Fibroblast of villous mesenchyme (primary cell): ENCODE results near the gene NISCH. TPM values are rescaled to one million over a fixed set of nuclear protein-coding genes. Genes with fewer than 3 reads are reported as not detected.

Experiments used
- DNase-seq: peaks from one replicate; pipeline ENCODE4 v3.0.0-alpha.2; 2010; ENCODE audit warnings: low read depth
- H3K4me3 ChIP-seq: 2 replicates; pipeline ENCODE4 v1.5.1; 2011; ENCODE audit warnings: low read depth, mild to moderate bottlenecking, low read length
- total RNA-seq: library from RNA; depleted of rRNA; stranded (reverse); fragments of >200 nt; gene quantifications from 2 replicates; pipeline ENCODE4 v1.2.3, GENCODE V29; 2012
- TF ChIP-seq, protein P1 (sequence below): IDR thresholded peaks from 2 replicates; pipeline ENCODE4 v1.5.1; 2012; ENCODE audit warnings: low read depth, mild to moderate bottlenecking, low read length; ENCODE audit not compliant: insufficient read depth

The NISCH gene
- total RNA-seq, 1 donor, result 82.5 TPM

DNA sequence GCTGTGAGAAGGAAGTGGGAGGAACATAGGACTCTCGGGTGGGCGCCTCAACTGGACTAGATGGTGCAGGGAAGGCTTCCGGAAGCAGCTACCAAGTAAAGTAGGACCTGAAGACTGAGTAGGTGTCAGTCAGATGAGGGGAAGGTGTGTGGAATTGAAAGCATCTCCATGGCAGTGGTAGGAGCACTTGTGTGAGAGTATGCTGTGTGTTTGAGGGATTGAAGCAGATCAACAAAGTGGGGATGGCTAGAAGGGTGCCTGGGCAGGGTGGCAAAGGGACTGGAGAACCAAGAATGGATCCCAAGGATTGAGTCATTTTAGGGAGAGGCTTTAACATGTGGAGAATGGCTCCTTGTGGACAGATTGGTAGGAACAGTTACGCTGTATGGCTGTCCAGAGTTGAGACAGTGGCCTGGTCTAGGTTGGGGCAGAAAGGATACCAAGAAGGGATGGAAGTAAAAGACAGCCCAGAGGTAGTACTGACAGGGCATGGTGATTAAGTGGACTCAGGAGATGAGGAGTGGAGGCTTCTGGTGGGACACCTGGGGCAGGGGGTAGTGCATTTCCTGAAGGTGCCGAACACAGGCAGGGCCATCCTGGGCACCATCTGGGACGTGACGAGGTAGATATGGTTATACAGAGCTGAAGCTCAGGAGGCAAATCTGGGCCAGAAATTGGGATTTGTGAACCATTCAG is 82.5 kb downstream of the NISCH start:
- no peak for DNase-seq
- H3K4me3 ChIP-seq, result peak overlapping the region; percentile 83
- TF ChIP-seq, protein P1, sequence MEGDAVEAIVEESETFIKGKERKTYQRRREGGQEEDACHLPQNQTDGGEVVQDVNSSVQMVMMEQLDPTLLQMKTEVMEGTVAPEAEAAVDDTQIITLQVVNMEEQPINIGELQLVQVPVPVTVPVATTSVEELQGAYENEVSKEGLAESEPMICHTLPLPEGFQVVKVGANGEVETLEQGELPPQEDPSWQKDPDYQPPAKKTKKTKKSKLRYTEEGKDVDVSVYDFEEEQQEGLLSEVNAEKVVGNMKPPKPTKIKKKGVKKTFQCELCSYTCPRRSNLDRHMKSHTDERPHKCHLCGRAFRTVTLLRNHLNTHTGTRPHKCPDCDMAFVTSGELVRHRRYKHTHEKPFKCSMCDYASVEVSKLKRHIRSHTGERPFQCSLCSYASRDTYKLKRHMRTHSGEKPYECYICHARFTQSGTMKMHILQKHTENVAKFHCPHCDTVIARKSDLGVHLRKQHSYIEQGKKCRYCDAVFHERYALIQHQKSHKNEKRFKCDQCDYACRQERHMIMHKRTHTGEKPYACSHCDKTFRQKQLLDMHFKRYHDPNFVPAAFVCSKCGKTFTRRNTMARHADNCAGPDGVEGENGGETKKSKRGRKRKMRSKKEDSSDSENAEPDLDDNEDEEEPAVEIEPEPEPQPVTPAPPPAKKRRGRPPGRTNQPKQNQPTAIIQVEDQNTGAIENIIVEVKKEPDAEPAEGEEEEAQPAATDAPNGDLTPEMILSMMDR, result no peak

DNA sequence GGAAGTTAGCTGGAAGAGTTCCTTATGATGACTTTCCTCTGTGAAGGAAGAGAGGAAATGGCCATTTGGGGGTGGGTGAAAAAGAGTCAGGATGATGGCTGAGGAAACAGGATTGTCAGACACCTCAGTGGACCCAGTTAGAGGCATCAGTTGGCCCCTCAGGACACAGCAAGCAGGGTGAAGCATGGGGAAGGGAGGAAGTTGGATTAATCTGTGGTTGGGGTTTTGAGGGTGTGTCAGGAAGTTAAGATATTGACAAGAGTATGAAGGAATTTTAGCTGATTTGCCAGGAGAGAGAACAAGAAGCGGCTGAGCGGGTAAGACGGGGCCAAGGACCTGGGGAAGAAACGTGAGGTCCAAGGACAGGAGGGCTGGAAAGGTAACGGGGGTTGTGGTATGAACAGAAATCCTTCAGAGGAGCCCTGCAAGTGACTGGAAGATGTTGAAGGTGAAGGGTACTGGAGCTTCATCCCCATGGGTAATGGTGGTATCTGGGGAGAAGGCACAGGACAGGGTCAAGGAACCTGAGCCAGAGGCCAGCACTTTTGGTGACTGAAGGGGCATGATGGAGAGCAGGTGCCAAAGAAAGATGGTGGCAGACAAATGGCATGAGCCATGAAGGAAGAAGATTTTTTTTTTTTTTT is 83.7 kb downstream of the NISCH start:
- no peak overlapping the region for H3K4me3 ChIP-seq
- TF ChIP-seq, protein P1, result no peak
- no peak for DNase-seq

DNA sequence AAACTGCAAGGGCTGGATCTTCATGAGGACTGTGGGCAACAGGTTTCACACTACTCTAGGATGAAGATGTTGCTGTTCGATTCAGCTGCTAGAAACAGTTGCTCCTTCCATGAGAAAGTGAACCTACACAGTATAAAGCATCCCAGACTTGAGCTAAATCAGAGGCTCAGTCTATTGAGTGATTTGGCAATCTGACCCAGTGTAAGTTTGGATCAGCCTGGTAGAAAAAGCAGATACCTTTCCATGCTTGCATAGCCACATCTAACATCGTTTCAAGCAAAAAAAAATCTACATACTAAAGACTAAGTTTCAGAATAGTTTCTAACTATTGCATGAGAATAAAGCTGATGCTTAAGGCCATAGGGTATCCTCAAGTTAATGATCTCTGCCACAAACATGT is 85.6 kb downstream of the NISCH start:
- TF ChIP-seq, protein P1, result no peak
- DNase-seq, result no peak

More for the DNA sequence above, 85.6 kb downstream of the NISCH start:
- H3K4me3 ChIP-seq, result no peak overlapping the region

Other genes with a start within 250 kb of the NISCH start
- gene TLR9, start 230.0 kb upstream of the NISCH start, total RNA-seq, result not detected in 2 replicates
- 75.6 and 130 TPM in 2 replicates for gene TWF2, start 216.4 kb upstream of the NISCH start, total RNA-seq
- 19.0 and 20.3 TPM in 2 replicates for gene PPM1M, start 209.8 kb upstream of the NISCH start, total RNA-seq
- 51.2 and 68.2 TPM in 2 replicates for gene WDR82, start 177.0 kb upstream of the NISCH start, total RNA-seq
- 6.9 and 13.5 TPM in 2 replicates for gene GLYCTK, start 167.8 kb upstream of the NISCH start, total RNA-seq
- gene DNAH1, start 139.3 kb upstream of the NISCH start, total RNA-seq, result 4.7 and 4.8 TPM in 2 replicates
- 69.9 and 70.0 TPM in 2 replicates for gene BAP1, start 45.6 kb upstream of the NISCH start, total RNA-seq
- 3.5 and 6.1 TPM in 2 replicates for gene PHF7, start 44.9 kb upstream of the NISCH start, total RNA-seq
- 0.32 TPM in 1 of 2 replicates, not detected in the other for gene SEMA3G, start 10.5 kb upstream of the NISCH start, total RNA-seq
- 0.64 and 1.3 TPM in 2 replicates for gene TNNC1, start 1.6 kb upstream of the NISCH start, total RNA-seq
- under 0.01 and 0.43 TPM in 2 replicates for gene STAB1, start 39.7 kb downstream of the NISCH start, total RNA-seq
- gene NT5DC2, start 78.3 kb downstream of the NISCH start, total RNA-seq, result 45.8 and 85.0 TPM in 2 replicates
- 7.7 and 17.7 TPM in 2 replicates for gene UQCC5, start 81.0 kb downstream of the NISCH start, total RNA-seq
- gene PBRM1, start 230.3 kb downstream of the NISCH start, total RNA-seq, result 74.3 and 87.6 TPM in 2 replicates
- 114 and 130 TPM in 2 replicates for gene GNL3, start 230.4 kb downstream of the NISCH start, total RNA-seq